ENCODE measurements around the gene SNX15.

Gene SNX15

GRCh38 chr11:65085446-65085845 is 58.2 kb downstream of the SNX15 start:
- DNase-seq, result no peak

- no peak for DNase-seq
These were observed 59.6 kb downstream of the SNX15 start for GRCh38 chr11:65086809-65087208.

DNA sequence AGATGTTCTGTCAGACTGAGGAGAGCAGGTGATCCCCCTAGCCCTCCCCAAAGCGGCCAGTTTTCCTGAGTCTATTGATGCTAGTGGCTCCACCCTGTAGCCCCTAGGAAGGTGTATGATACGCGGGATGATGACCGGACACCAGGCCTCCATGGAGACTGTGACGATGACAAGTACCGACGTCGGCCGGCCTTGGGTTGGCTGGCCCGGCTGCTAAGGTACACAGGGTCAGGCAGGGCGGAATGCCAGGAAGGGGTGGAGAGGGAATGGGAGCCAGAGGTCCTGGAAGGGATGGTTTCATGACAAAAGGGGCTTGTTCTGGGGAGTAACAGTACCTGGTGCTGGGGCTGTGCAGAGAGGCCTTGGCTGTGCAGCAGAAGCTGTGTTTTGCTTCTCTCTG is 60.0 kb downstream of the SNX15 start:
- DNase-seq, result no peak

- no peak for DNase-seq
These were observed 60.6 kb downstream of the SNX15 start for GRCh38 chr11:65087827-65088226.

DNA sequence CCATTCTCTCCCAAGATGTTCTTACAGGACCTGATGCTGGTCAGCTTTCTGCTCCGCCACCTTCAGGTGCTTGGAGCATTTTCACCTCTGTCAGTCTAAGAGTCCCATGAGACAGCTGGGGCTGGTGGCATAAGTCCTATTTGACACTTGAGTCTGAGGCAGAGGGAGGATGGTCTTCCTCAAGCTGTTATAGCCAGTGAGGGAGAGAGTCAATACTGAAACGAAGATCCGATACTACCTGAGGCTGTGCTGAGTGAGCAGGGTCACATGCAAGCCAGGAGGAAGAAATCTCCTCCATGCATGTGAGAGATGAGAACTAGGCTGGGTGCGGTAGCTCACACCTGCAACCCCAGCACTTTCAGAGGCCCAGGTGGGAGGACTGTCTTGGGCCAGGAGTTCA is 62.4 kb downstream of the SNX15 start:
- no peak for DNase-seq
